Ishikawa (cell line): ENCODE measurements around the gene PACSIN1.

Source experiments
- CEBPB ChIP-seq: IDR thresholded peaks from 2 replicates; pipeline ENCODE4 v1.6.1; 2012
- CREB1 ChIP-seq: IDR thresholded peaks from 2 replicates; pipeline ENCODE4 v1.6.1; 2012; ENCODE audit warnings: low read depth
- EGR1 ChIP-seq: IDR thresholded peaks from 2 replicates; pipeline ENCODE4 v1.6.1; 2012
- EP300 ChIP-seq: IDR thresholded peaks from 2 replicates; pipeline ENCODE4 v1.6.1; 2012; ENCODE audit warnings: borderline replicate concordance
- FOXM1 ChIP-seq: IDR thresholded peaks from 2 replicates; pipeline ENCODE4 v1.6.1; 2012; ENCODE audit warnings: low read depth, borderline replicate concordance
- NFIC ChIP-seq: IDR thresholded peaks from 2 replicates; pipeline ENCODE4 v1.6.1; 2012
- RAD21 ChIP-seq: IDR thresholded peaks from 2 replicates; pipeline ENCODE4 v1.6.1; 2012; ENCODE audit warnings: low read depth
- TAF1 ChIP-seq: IDR thresholded peaks from 2 replicates; pipeline ENCODE4 v1.6.1; 2012; ENCODE audit warnings: low read depth, mild to moderate bottlenecking
- TCF12 ChIP-seq: IDR thresholded peaks from 2 replicates; pipeline ENCODE4 v1.6.1; 2012; ENCODE audit warnings: low read depth
- TEAD4 ChIP-seq: IDR thresholded peaks from 2 replicates; pipeline ENCODE4 v1.6.1; 2012
- YY1 ChIP-seq: IDR thresholded peaks from 2 replicates; pipeline ENCODE4 v1.6.1; 2012; ENCODE audit warnings: low read depth
- ZBTB7A ChIP-seq: IDR thresholded peaks from 2 replicates; pipeline ENCODE4 v1.6.1; 2012; ENCODE audit warnings: low read depth
- TF ChIP-seq, protein P1 (sequence below): IDR thresholded peaks from 2 replicates; pipeline ENCODE4 v1.6.1; 2012
- TF ChIP-seq, protein P2 (sequence below): IDR thresholded peaks from 2 replicates; pipeline ENCODE4 v1.6.1; 2012; ENCODE audit warnings: low read depth, mild to moderate bottlenecking
- TF ChIP-seq, protein P3 (sequence below): IDR thresholded peaks from 2 replicates; pipeline ENCODE4 v1.6.1; 2012

PACSIN1 gene

DNA sequence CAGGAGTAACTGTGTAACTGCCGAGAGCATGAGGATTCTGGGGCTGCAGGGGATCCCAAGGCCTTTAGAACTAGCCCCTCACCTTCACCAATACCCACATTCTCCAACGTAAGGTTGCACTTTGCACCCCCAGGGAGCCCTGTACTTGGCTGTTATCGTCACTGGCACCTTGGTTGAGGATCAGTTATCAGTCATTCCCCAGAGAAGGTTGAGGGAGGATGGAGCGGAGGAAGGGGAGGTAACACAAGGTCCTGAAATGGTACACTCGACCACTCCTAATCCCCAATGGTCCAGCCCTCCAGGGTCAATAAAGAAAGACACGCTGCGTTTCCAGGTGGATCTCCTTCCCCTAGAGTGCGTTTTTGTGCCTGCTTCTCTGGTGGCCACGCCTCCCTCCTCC lies 91.4 kb downstream of the PACSIN1 start:
- TF ChIP-seq FOXM1 (no peak), ZBTB7A (no peak), TEAD4 (no peak), CEBPB (no peak), YY1 (no peak), TAF1 (no peak), NFIC (no peak), RAD21 (no peak), EP300 (no peak), TCF12 (no peak), CREB1 (no peak), EGR1 (no peak)
- TF ChIP-seq, protein P1, sequence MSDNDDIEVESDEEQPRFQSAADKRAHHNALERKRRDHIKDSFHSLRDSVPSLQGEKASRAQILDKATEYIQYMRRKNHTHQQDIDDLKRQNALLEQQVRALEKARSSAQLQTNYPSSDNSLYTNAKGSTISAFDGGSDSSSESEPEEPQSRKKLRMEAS = no peak
- TF ChIP-seq, protein P2, sequence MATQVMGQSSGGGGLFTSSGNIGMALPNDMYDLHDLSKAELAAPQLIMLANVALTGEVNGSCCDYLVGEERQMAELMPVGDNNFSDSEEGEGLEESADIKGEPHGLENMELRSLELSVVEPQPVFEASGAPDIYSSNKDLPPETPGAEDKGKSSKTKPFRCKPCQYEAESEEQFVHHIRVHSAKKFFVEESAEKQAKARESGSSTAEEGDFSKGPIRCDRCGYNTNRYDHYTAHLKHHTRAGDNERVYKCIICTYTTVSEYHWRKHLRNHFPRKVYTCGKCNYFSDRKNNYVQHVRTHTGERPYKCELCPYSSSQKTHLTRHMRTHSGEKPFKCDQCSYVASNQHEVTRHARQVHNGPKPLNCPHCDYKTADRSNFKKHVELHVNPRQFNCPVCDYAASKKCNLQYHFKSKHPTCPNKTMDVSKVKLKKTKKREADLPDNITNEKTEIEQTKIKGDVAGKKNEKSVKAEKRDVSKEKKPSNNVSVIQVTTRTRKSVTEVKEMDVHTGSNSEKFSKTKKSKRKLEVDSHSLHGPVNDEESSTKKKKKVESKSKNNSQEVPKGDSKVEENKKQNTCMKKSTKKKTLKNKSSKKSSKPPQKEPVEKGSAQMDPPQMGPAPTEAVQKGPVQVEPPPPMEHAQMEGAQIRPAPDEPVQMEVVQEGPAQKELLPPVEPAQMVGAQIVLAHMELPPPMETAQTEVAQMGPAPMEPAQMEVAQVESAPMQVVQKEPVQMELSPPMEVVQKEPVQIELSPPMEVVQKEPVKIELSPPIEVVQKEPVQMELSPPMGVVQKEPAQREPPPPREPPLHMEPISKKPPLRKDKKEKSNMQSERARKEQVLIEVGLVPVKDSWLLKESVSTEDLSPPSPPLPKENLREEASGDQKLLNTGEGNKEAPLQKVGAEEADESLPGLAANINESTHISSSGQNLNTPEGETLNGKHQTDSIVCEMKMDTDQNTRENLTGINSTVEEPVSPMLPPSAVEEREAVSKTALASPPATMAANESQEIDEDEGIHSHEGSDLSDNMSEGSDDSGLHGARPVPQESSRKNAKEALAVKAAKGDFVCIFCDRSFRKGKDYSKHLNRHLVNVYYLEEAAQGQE = no peak
- TF ChIP-seq, protein P3, sequence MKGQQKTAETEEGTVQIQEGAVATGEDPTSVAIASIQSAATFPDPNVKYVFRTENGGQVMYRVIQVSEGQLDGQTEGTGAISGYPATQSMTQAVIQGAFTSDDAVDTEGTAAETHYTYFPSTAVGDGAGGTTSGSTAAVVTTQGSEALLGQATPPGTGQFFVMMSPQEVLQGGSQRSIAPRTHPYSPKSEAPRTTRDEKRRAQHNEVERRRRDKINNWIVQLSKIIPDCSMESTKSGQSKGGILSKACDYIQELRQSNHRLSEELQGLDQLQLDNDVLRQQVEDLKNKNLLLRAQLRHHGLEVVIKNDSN = no peak

DNA sequence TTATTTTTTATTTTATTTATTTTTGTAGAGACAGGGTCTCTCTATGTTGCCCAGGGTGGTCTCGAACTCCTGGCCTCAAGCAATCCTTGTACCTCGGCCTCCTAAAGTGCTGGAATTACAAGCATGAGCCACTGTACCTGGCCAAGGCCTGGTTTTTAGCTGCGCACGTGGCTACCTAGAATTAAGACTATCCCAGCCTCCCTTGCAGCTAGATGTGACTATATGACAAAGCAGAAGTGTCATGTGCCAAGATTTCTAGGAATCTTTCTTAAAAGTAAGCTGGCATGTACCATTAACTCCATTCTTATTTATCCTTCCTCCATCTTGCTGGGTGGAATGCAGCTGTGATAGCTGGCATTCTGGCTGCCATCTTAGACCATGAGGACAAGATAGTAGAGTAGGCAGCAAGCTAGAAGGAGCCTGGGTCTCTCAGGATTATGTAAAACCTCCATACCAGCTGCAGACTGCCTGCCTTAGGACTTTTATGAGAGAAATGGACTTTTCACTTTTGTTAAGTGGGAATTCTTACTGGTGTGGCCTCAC lies 92.4 kb downstream of the PACSIN1 start:
- no peak for TF ChIP-seq TCF12
- no peak for TF ChIP-seq NFIC

DNA sequence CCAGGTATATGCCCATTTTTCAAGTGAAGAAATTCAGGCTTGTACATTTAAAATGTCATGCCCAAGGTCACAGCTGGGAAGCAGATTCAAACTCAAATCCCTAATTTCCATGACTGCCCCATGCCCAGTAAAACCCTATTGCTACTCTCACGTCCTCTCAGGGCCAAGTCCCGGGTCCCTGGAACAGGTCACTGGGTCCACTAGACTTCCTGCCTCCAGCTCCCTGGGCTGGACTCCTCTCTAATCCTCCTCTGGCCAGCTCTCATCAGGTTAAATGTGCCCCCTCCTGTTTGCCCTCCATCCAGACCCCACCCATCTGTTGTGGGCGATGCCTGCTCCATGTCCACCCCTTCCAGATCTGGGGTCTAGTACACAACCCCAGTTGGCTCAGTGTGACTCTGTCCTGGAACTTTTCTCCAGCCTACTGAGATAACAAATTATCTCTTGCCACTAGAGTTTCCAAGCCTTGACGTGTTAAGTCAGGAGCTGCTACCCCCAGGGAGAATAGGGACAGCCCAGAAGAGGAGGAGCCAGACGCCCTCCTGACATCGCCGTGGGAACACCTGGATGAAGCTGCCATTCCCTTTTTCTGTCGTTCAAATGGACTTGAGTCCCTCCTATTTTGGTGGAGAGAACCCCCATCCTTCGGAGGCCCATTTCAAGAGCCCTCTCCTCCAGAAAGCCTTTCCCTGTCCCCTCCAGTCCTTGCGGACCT lies 93.9 kb downstream of the PACSIN1 start:
- TF ChIP-seq EGR1 (no peak), NFIC (no peak)

DNA sequence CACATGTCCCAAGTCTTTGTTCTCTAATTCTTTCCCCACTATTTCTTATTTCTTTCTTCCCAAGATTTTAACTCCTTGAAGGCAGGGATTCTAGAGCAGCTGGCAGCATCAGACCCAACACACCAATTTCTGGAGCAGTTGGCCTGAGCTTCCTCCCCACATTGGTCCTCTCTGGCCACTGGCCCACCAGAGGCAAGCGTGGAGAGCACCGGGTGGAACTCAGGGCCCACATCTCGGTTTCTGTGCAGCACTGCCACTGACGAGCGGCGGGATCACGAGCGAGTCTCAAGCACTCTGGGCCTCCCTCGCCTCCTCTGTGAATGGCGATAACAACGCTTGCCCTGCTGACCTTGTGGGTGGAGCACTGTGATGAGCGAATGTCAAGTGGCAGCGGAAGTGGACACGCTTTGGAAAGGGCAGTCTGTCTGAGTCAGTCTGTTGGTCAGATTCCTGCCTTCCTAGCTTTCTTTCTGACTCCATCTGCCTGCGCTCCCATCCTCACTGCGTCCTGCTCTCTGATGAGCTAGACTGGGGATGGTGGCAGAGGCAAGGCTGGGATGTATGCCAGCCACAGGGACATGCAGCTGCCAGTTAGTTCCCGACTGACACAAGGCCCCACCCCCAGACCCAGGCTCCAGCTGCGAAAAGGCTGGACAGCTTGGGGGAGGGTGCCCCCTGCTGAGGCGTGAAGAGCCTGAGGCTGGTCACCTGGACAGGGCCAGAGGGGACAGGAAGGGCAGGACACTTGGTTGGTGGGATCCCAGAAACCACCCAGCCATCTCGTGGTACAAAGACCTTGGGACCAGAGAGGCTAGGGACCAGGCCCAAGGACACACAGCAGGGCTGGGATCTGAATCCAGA lies 94.7 kb downstream of the PACSIN1 start:
- peak; percentile 41 for TF ChIP-seq RAD21
- TF ChIP-seq TEAD4 = no peak
- no peak for TF ChIP-seq ZBTB7A
- TF ChIP-seq FOXM1 = no peak

DNA sequence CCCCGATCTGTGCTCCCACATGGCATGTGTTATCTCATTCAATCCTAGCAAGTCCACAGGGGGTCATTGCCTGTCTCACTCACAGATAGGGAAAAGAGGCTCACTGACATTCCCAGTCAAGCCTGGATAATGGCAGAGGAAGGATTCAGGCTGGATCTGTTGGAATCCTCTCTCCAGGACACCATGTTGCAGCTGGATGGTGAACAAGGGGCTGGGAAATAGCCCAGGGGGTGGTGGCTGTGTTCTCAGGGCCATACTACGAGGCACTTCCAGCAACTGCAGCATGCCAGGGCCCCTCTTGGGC lies 95.3 kb downstream of the PACSIN1 start:
- TF ChIP-seq, protein P2 = no peak
- TF ChIP-seq, protein P3 = no peak
- TF ChIP-seq EGR1 (no peak), TEAD4 (no peak), ZBTB7A (no peak), FOXM1 (no peak), CEBPB (no peak), TCF12 (no peak), RAD21 (no peak)

DNA sequence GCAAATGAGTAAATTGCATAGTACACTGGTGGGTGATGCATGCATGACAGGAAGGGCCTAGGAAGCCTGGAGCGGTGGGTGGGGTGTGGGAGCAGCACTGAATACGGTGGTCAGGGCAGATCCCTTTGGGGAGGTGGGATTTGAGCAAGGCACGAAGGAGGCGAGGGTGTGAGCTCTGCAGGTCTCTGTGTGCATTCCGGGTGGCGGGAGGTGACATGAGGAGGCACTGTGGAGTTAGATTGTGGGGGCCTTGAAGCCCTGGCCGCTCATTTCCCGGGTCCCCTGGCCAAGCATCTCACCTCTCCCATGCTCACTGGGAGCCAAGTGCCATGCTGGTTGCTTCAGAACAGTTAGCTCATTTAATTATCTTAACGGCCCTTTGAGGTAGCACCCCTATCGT lies 96.5 kb downstream of the PACSIN1 start:
- TF ChIP-seq, protein P3 = no peak
- TF ChIP-seq, protein P2 = no peak
- TF ChIP-seq, protein P1 = no peak
- TF ChIP-seq FOXM1 (no peak), ZBTB7A (no peak), TEAD4 (no peak)
